Stomach (tissue), 4 donors: ENCODE measurements around the gene TMEM135.

Source experiments
- CTCF ChIP-seq, 7 experiments: fragments of 450-650 bp in 4 of 7; fragments of 200-600 bp in 3 of 7; sonication (generic) in 3 of 7; IDR thresholded peaks; one replicate each; pipeline ENCODE4 v1.5.1; 2016 to 2019; ENCODE audit warnings: antibody characterized with exemption in 7 of 7, control low read depth in 2 of 7, mild to moderate bottlenecking in 1 of 7
- POLR2AphosphoS5 ChIP-seq, 3 donors: sonication (generic); formaldehyde crosslinking; IDR thresholded peaks; one replicate each; pipeline ENCODE4 v1.6.1; 2016; ENCODE audit warnings: antibody characterized with exemption in 3 of 3

- TF ChIP-seq CTCF (IDR thresholded peaks at IDR 0.05) (no peak), POLR2AphosphoS5 (IDR thresholded peaks at IDR 0.05) (no peak)
Observed at GRCh38 chr11:87043894-87044293, 6.2 kb downstream of the TMEM135 start.
